A549 treated with ZK216348 at 1 μM for 4 hours (cell line): ENCODE data around the gene HMX1. TPM values are rescaled to one million over a fixed set of nuclear protein-coding genes. Genes with fewer than 3 reads are reported as not detected.

Experiments
- total RNA-seq: library from RNA; stranded (reverse); fragments of 200-300 nt; extraction: Qiagen RNA extraction; gene quantifications from 5 replicates; pipeline ENCODE4 v1.2.3, GENCODE V29; 2022; ENCODE audit warnings: low read depth

HMX1 gene
- 0.13 to 0.24 TPM (median 0.16 TPM) in 3 of 5 replicates, not detected in the others for total RNA-seq

GRCh38 chr4:8871417-8872401 lies at the start of gene HMX1:
HMX1 (minus strand) TSS chr4:8871839; CDS start chr4:8871614, 225 bp downstream.

